ENCODE data around the gene ABI1. TPM values are rescaled to one million over a fixed set of nuclear protein-coding genes. Genes with fewer than 3 reads are reported as not detected.
A peak's percentile ranks its signal among the peaks of the same experiment; 100 is the strongest.

ABI1 gene
- total and polyA plus RNA-seq, 2 of the 13 experiments (the other 11 are each of a cell fraction or from before 2014, with no cell fraction given), result 20.9 to 22.9 TPM

- TF ChIP-seq NFAT5 (CRISPR knock-in tag; IDR thresholded peaks at IDR 0.05) (no peak), ZNF644 (CRISPR knock-in tag; IDR thresholded peaks at IDR 0.05; ENCODE audit: low read depth) (no peak), ZNF609 (CRISPR knock-in tag; IDR thresholded peaks at IDR 0.05; ENCODE audit: borderline replicate concordance) (no peak), ZHX2 (IDR thresholded peaks at IDR 0.05; ENCODE audit: low read depth) (no peak), ZHX2 (CRISPR knock-in tag; IDR thresholded peaks at IDR 0.05; ENCODE audit: borderline replicate concordance) (no peak), SATB2 (CRISPR knock-in tag; IDR thresholded peaks at IDR 0.05) (no peak), MYNN (CRISPR knock-in tag; IDR thresholded peaks at IDR 0.05; ENCODE audit: low read depth) (peak; percentile 52; the same call in 1 of the 2 replicates), JUN (CRISPR knock-in tag; IDR thresholded peaks at IDR 0.05) (no peak), GMEB1 (CRISPR knock-in tag; IDR thresholded peaks at IDR 0.05; ENCODE audit: borderline replicate concordance) (no peak; the same call in 1 of the 2 replicates), ZNF33A (CRISPR knock-in tag; IDR thresholded peaks at IDR 0.05; ENCODE audit: borderline replicate concordance) (no peak)
Observed at GRCh38 chr10:26697163-26697921, 163.4 kb downstream of the ABI1 start, which contains the start of gene PDSS1 (continued).
